Activated B cell treated with CpG ODN at 0.5 μM for 24 hours (primary cell): Measurements from ENCODE around the gene MFNG. TPM values are rescaled to one million over a fixed set of nuclear protein-coding genes. Genes with fewer than 3 reads are reported as not detected.

Experiments used
- ATAC-seq: fragments of 200-7000 bp; cut with Tn5 transposase; one replicate; pipeline ENCODE4 v1.10.0; 2021; ENCODE audit warnings: low read depth, mild to moderate bottlenecking, moderate library complexity
- CTCF ChIA-PET: fragments of 350-600 bp; sonication (Branson Sonifier 250); formaldehyde crosslinking; loops from one replicate; lab custom pipeline; 2021; ENCODE audit warnings: antibody characterized with exemption; lab: Charles Lee
- POLR2A ChIA-PET: fragments of 350-600 bp; sonication (Branson Sonifier 250); formaldehyde crosslinking; loops from one replicate; lab custom pipeline; 2021; ENCODE audit warnings: antibody characterized with exemption; lab: Charles Lee
- DNase-seq: peaks from one replicate; pipeline ENCODE4 v3.0.0; 2022
- H3K27ac Mint-ChIP-seq: one replicate; pipeline ENCODE4 v1.8.0; 2020; ENCODE audit warnings: mixed read lengths
- H3K27me3 Mint-ChIP-seq: one replicate; pipeline ENCODE4 v1.8.0; 2021; ENCODE audit warnings: mixed read lengths
- H3K36me3 Mint-ChIP-seq: one replicate; pipeline ENCODE4 v1.8.0; 2021; ENCODE audit warnings: low read depth, mixed read lengths
- H3K4me1 Mint-ChIP-seq: one replicate; pipeline ENCODE4 v1.8.0; 2021; ENCODE audit warnings: mixed read lengths
- H3K4me3 Mint-ChIP-seq: one replicate; pipeline ENCODE4 v1.8.0; 2020; ENCODE audit warnings: mild to moderate bottlenecking, mixed read lengths
- H3K9me3 Mint-ChIP-seq: one replicate; pipeline ENCODE4 v1.8.0; 2020; ENCODE audit warnings: mixed read lengths
- intact Hi-C: fragments of 100-400 bp; cut with micrococcal nuclease; formaldehyde crosslinking; loops from one replicate; pipeline ENCODE4 v1.15.1; 2024
- total RNA-seq: library from RNA; stranded (reverse); gene quantifications from 2 replicates; pipeline ENCODE4 v1.2.3, GENCODE V29; 2022
- TF ChIP-seq, protein P1 (sequence below): fragments of 200-600 bp; IDR thresholded peaks from one replicate; pipeline ENCODE4 v1.8.0; 2022; ENCODE audit warnings: antibody characterized with exemption, mild to moderate bottlenecking

The MFNG gene
- total RNA-seq, 1 donor from 2014 or later = 90.6 TPM

DNA sequence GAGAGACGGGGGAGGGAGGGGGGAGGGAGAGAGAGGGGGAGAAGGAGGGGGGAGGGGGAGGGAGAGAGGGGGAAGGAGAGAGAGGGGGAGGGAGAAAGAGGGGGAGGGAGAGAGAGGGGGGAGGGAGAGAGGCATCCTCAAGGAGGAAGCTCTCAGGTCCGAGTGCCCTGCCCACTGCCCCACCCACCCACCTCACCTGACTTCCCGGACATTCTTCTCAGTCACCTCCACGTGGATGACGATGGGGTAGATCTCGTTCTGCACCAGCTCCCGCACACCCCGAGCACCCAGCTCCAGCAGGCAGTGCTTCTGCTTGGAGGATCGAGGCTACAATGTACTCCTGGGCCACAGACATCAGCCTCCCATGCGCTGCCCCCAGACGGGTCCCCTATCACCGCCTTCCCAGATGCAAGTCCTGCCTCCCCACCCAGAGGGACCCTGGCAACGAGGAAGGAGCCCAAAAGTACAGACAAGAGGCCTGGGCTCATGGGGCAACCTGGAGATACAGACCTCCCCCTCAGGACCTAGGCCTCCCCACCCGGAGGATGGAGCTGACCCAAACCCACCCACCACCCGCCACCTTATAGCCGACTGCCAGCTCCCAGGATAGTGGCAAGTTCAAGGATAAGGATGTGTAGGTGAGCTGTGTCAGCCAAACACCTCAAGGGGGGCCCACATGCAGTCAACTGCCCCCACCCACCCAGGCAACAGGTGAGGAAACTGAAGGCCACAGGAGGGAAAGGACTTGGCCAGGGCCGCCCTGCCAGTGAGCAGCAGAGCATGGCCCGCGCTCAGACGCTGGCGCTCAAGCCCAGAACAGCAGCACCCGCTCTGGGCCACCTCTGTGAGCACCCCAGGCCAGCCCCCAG is 5.6 kb upstream of the MFNG start:
- DNase-seq (no peak), ATAC-seq (no peak)
- Mint-ChIP-seq H3K4me3 (no peak overlapping the region), H3K4me1 (peaks cover 17% of the 10 kb centered on the region), H3K36me3 (no peaks in the 10 kb centered on the region), H3K27ac (no peak overlapping the region), H3K27me3 (peaks cover 3% of the 10 kb centered on the region), H3K9me3 (no peaks in the 10 kb centered on the region)
- ChIA-PET POLR2A (interaction anchor here (0.6 kb wide), 1 partner anchor 145 kb away, joined by 6 read pairs; no protein-coding TSS in a partner anchor), CTCF (no interaction called here)
- TF ChIP-seq, protein P1, sequence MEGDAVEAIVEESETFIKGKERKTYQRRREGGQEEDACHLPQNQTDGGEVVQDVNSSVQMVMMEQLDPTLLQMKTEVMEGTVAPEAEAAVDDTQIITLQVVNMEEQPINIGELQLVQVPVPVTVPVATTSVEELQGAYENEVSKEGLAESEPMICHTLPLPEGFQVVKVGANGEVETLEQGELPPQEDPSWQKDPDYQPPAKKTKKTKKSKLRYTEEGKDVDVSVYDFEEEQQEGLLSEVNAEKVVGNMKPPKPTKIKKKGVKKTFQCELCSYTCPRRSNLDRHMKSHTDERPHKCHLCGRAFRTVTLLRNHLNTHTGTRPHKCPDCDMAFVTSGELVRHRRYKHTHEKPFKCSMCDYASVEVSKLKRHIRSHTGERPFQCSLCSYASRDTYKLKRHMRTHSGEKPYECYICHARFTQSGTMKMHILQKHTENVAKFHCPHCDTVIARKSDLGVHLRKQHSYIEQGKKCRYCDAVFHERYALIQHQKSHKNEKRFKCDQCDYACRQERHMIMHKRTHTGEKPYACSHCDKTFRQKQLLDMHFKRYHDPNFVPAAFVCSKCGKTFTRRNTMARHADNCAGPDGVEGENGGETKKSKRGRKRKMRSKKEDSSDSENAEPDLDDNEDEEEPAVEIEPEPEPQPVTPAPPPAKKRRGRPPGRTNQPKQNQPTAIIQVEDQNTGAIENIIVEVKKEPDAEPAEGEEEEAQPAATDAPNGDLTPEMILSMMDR = no peak
- intact Hi-C loops = no loop called here

DNA sequence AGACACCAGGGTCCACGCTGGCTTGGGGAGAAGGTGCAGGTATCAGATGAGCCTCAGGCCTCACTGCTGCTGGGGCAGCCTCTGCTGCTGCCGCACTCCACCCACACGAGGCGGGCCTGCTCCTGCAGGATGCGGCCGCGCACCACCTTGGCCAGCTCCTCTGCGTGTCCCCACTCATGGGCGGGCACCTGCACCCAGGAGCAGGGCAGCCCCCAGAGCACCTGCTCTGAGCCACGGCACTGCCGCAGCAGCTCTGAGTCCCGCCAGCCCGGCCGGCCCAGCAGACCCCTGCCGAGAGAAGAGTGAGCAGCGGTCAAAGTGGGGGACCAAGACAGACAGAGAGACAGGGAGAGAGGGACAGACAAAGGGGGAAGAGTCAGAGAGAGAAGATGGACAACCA is 4.9 kb upstream of the MFNG start:
- Mint-ChIP-seq H3K9me3 (no peaks in the 10 kb centered on the region), H3K4me1 (peaks cover 22% of the 10 kb centered on the region), H3K36me3 (no peaks in the 10 kb centered on the region), H3K27ac (no peak overlapping the region), H3K4me3 (no peak overlapping the region), H3K27me3 (peaks cover 3% of the 10 kb centered on the region)
- TF ChIP-seq, protein P1 = no peak
- ChIA-PET CTCF (interaction anchor here (1.0 kb wide), 1 partner anchor 9 kb away, joined by 3 read pairs; no protein-coding TSS in a partner anchor), POLR2A (no interaction called here)
- no peak for DNase-seq
- intact Hi-C loops = no loop called here
- ATAC-seq = no peak

DNA sequence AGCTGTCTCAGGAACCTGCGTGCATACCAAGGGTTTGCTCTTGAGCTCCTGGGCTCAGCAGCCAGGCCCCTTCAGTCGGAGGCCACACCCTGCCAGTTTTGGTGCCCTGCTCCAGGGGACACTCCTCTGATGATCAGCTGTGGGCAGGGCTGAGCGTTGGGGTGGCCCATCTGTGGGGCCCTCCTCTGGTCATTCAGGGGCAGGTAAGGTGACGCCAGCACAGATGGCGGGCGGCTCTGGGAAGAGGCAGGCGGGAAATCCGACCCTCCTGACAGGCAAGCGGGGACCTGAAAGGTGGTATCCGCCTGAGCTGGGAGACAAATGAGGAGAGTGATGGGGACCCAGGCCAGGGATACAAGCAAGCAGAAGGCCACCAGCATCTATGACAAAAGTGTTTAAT is 3.8 kb upstream of the MFNG start:
- no peak for ATAC-seq
- POLR2A ChIA-PET = no interaction called here
- no peaks in the 10 kb centered on the region for H3K27me3 Mint-ChIP-seq
- CTCF ChIA-PET = interaction anchor here (1.0 kb wide), 1 partner anchor 10 kb away, joined by 3 read pairs; no protein-coding TSS in a partner anchor
- intact Hi-C loops = no loop called here
- TF ChIP-seq, protein P1 = no peak
- DNase-seq = no peak
- peaks cover 24% of the 10 kb centered on the region for H3K4me1 Mint-ChIP-seq
- no peaks in the 10 kb centered on the region for H3K9me3 Mint-ChIP-seq
- H3K4me3 Mint-ChIP-seq = no peak overlapping the region
- H3K36me3 Mint-ChIP-seq = peaks cover 6% of the 10 kb centered on the region
- H3K27ac Mint-ChIP-seq = no peak overlapping the region

DNA sequence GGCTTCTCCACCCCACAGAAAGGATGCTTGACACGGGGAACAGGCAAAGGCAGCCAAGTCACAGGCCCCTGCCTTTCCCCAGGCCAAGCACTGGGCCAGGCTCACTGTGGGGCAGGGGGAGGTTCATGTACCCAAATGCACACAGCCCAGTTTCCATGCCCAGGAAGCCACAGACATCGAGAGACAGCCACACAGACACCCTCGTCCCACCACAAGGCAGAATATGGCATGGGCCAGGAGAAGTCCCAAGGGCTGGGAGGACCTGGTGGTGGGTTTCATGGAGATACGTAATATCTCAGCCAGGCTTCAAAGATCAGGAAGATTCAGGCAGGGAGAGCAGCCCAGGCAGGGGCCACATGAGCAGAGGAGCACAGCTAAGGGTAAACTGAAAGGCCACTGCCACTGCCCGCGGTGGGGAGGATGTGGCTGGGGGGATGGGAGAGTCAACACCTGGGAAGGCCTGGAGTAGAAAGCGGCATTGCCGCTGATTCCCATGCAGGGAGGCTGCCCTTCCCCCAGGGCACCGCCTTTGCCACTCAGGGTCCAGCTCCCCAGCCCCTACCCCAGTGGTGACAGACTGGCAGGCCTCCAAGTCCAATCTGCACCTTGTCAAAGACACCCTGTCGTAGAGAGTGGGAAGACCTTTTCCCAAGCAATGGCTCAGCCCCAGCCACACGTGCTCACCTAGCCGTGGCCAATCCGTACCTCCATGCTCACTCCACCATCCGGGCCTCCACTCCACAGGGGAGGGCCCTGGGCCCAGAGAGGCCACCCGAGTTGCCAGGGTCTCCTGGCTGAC is 2.4 kb upstream of the MFNG start:
- no peaks in the 10 kb centered on the region for H3K27me3 Mint-ChIP-seq
- peaks cover 36% of the 10 kb centered on the region for H3K4me1 Mint-ChIP-seq
- POLR2A ChIA-PET = no interaction called here
- no peak for DNase-seq
- H3K9me3 Mint-ChIP-seq = no peaks in the 10 kb centered on the region
- peaks cover 13% of the 10 kb centered on the region for H3K36me3 Mint-ChIP-seq
- no peak overlapping the region for H3K4me3 Mint-ChIP-seq
- TF ChIP-seq, protein P1 = no peak
- no peak overlapping the region for H3K27ac Mint-ChIP-seq
- intact Hi-C loops = no loop called here
- CTCF ChIA-PET = no interaction called here
- ATAC-seq = no peak

DNA sequence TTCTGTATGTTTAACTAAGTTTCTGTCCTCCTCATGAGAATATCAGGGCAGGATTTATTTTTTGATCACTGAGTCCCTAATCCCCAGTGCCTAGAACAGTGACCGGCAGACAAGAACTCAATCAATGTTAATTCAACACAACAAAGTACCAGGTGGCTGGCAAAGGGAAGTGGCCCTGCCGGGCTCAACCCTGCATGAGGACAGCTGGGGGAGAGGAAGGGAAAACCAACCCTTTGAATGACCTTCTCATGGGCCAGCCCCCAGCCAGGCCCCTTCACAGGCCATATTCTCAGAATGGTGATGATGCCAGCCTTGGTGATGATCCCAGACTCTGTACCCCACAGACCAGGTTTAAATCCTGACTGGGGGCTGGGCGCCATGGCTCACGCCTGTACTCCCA is 1.4 kb upstream of the MFNG start:
- intact Hi-C loops = no loop called here
- ChIA-PET POLR2A (interaction anchor here (2.1 kb wide), 1 partner anchor 15 kb away, joined by 9 read pairs; no protein-coding TSS in a partner anchor), CTCF (no interaction called here)
- peak overlapping the region; percentile 80 for H3K27ac Mint-ChIP-seq
- DNase-seq (no peak), ATAC-seq (no peak)
- peaks cover 39% of the 10 kb centered on the region for H3K4me1 Mint-ChIP-seq
- peak overlapping the region; percentile 93 for H3K4me3 Mint-ChIP-seq
- H3K36me3 Mint-ChIP-seq = peaks cover 19% of the 10 kb centered on the region
- no peaks in the 10 kb centered on the region for H3K27me3 Mint-ChIP-seq
- TF ChIP-seq, protein P1 = no peak
- no peaks in the 10 kb centered on the region for H3K9me3 Mint-ChIP-seq
